Measurements from ENCODE around the gene ZNF699. TPM values are rescaled to one million over a fixed set of nuclear protein-coding genes. Genes with fewer than 3 reads are reported as not detected.

ZNF699 gene
- total and polyA plus RNA-seq, 2 of the 4 experiments (the other 2 are of a cell fraction): 1.3 to 7.3 TPM

DNA sequence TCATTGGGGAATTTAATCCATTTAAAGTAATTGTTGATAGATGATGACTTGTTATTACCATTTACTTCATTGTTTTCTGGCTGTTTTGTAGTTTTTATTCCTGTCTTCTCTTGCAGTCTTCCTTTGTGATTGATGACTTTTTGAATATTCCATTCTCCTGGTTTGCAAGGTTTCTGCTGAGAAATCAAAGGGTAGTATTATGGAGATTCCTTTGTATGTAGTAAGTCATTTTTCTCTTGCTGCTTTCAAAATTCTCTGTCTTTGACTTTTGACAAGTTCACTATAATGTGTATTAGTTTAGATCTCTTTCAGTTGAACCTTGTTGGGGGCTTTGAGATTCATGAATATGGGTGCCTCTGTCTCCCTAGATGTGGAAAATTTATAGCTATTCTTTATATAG lies 20.4 kb upstream of the ZNF699 start:
- no peak overlapping the region for H3K14ac ChIP-seq (replicated peaks; ENCODE audit: low read depth, low read length)
- no peak overlapping the region for H2AFZ ChIP-seq (replicated peaks; ENCODE audit: low read length, poor library complexity)
- no peaks in the 10 kb centered on the region for H3K27me3 ChIP-seq (ENCODE audit: control insufficient read depth, insufficient read depth, low read length)
- no peak overlapping the region for H3K18ac ChIP-seq (ENCODE audit: low read depth, low read length)
- H3K4me3 ChIP-seq (ENCODE audit: insufficient read depth, low read depth, low read length): no peak overlapping the region
- H4K5ac ChIP-seq (ENCODE audit: low read depth, low read length): no peak overlapping the region
- H3K79me1 ChIP-seq (ENCODE audit: low read depth in 1 of 2, low read length in 2 of 2): peaks cover under 1 to 6% of the 10 kb centered on the region in 2 experiments; a peak in 2 of 4 replicates
- intact Hi-C loops (cut with micrococcal nuclease) (no loop called here), in situ Hi-C loops (cut with MboI; ENCODE audit: low sequenced_read_pairs) (loop anchor here (10.0 kb wide), 1 partner anchor 465 kb away; no protein-coding TSS in a partner anchor), dilution Hi-C loops (cut with HindIII; ENCODE audit: low sequenced_read_pairs, unreplicated experiment) (no loop called here)
- no peak overlapping the region for H2BK15ac ChIP-seq (ENCODE audit: low read depth, low read length)
- no peak overlapping the region for H2BK120ac ChIP-seq (ENCODE audit: low read depth, low read length)
- H3K23ac ChIP-seq (ENCODE audit: low read depth, low read length): no peak overlapping the region
- no peak overlapping the region for H4K91ac ChIP-seq (ENCODE audit: insufficient read depth, low read depth, low read length)
- POLR2A ChIA-PET (ENCODE audit: unreplicated experiment): no interaction called here
- CTCF ChIA-PET: no interaction called here
- H3K4me2 ChIP-seq (ENCODE audit: low read depth, low read length): no peak overlapping the region
- BruUV-seq (replicated peaks): no TSS peak
- no peak overlapping the region for H2AK5ac ChIP-seq (ENCODE audit: low read depth, low read length)
- H4K8ac ChIP-seq (ENCODE audit: low read depth in 2 of 2, low read length in 2 of 2): no peak overlapping the region
- DNase-seq (no peak), ATAC-seq (ENCODE audit: low read depth) (no peak)
- TF ChIP-seq MAFK (IDR thresholded peaks at IDR 0.05; ENCODE audit: low read depth, low read length): no peak
- TF ChIP-seq MXI1 (IDR thresholded peaks at IDR 0.05; ENCODE audit: borderline replicate concordance, low read depth, low read length): no peak
- no peak for TF ChIP-seq NFE2L2 (IDR thresholded peaks at IDR 0.05; ENCODE audit: low read depth, low read length)
- TF ChIP-seq POLR2A (IDR thresholded peaks at IDR 0.05; ENCODE audit: low read depth, low read length): no peak
- TF ChIP-seq, protein P1, sequence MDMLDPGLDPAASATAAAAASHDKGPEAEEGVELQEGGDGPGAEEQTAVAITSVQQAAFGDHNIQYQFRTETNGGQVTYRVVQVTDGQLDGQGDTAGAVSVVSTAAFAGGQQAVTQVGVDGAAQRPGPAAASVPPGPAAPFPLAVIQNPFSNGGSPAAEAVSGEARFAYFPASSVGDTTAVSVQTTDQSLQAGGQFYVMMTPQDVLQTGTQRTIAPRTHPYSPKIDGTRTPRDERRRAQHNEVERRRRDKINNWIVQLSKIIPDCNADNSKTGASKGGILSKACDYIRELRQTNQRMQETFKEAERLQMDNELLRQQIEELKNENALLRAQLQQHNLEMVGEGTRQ (IDR thresholded peaks at IDR 0.05; ENCODE audit: low read depth, low read length): no peak
- TF ChIP-seq, protein P2, sequence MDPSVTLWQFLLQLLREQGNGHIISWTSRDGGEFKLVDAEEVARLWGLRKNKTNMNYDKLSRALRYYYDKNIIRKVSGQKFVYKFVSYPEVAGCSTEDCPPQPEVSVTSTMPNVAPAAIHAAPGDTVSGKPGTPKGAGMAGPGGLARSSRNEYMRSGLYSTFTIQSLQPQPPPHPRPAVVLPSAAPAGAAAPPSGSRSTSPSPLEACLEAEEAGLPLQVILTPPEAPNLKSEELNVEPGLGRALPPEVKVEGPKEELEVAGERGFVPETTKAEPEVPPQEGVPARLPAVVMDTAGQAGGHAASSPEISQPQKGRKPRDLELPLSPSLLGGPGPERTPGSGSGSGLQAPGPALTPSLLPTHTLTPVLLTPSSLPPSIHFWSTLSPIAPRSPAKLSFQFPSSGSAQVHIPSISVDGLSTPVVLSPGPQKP (IDR thresholded peaks at IDR 0.05; ENCODE audit: borderline replicate concordance, low read depth, low read length): no peak
- no peak for TF ChIP-seq MAZ (IDR thresholded peaks at IDR 0.05; ENCODE audit: borderline replicate concordance, low read depth, low read length)
- TF ChIP-seq, protein P3, sequence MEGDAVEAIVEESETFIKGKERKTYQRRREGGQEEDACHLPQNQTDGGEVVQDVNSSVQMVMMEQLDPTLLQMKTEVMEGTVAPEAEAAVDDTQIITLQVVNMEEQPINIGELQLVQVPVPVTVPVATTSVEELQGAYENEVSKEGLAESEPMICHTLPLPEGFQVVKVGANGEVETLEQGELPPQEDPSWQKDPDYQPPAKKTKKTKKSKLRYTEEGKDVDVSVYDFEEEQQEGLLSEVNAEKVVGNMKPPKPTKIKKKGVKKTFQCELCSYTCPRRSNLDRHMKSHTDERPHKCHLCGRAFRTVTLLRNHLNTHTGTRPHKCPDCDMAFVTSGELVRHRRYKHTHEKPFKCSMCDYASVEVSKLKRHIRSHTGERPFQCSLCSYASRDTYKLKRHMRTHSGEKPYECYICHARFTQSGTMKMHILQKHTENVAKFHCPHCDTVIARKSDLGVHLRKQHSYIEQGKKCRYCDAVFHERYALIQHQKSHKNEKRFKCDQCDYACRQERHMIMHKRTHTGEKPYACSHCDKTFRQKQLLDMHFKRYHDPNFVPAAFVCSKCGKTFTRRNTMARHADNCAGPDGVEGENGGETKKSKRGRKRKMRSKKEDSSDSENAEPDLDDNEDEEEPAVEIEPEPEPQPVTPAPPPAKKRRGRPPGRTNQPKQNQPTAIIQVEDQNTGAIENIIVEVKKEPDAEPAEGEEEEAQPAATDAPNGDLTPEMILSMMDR (conservative IDR thresholded peaks at IDR 0.05; ENCODE audit: low read depth, low read length): no peak
- no peak for TF ChIP-seq CEBPB (IDR thresholded peaks at IDR 0.05; ENCODE audit: low read depth, low read length)
- no peak for TF ChIP-seq RFX5 (IDR thresholded peaks at IDR 0.05; ENCODE audit: low read depth, low read length)
- TF ChIP-seq FOS (IDR thresholded peaks at IDR 0.05; ENCODE audit: low read depth, low read length): no peak
- no peak for TF ChIP-seq RAD21 (IDR thresholded peaks at IDR 0.05; ENCODE audit: low read length)
- no peak for TF ChIP-seq SMC3 (IDR thresholded peaks at IDR 0.05; ENCODE audit: low read depth, low read length)
- no peak for TF ChIP-seq BHLHE40 (IDR thresholded peaks at IDR 0.05; ENCODE audit: low read depth, low read length)
- TF ChIP-seq RCOR1 (IDR thresholded peaks at IDR 0.05; ENCODE audit: insufficient replicate concordance, low read length): no peak
- TF ChIP-seq CHD1 (IDR thresholded peaks at IDR 0.05; ENCODE audit: low read depth, low read length): no peak
- no peak overlapping the region for H2BK20ac ChIP-seq (ENCODE audit: low read depth, low read length)
- no peak overlapping the region for H2BK5ac ChIP-seq (ENCODE audit: low read depth, low read length, poor library complexity, severe bottlenecking)
- no peak overlapping the region for H2AK9ac ChIP-seq (replicated peaks; ENCODE audit: low read depth, low read length, poor library complexity)
- H4K20me1 ChIP-seq (ENCODE audit: insufficient read depth, low read length): no peaks in the 10 kb centered on the region
- H3K9me1 ChIP-seq (ENCODE audit: insufficient read depth, low read length): no peaks in the 10 kb centered on the region
- no peaks in the 10 kb centered on the region for H3K4me1 ChIP-seq (ENCODE audit: control insufficient read depth, insufficient read depth, low read length)
- no peak overlapping the region for H3K27ac ChIP-seq (ENCODE audit: insufficient read depth, low read length)
- no peak overlapping the region for H3K4ac ChIP-seq (ENCODE audit: low read depth, low read length)
- H3K36me3 ChIP-seq (ENCODE audit: control insufficient read depth, insufficient read depth, low read length): peaks cover 8% of the 10 kb centered on the region; the same call in 1 of the 2 replicates
- no peak overlapping the region for H3K9ac ChIP-seq (ENCODE audit: low read depth, low read length)
- H3K56ac ChIP-seq (ENCODE audit: extremely low read depth, insufficient read depth, low read length): no peak overlapping the region
- peaks cover 35% of the 10 kb centered on the region for H3K9me3 ChIP-seq (ENCODE audit: control insufficient read depth, insufficient read depth, low read length)
